Measurements from ENCODE around the gene MAP4K3.
"Not testable (repeated sequence)": the region's sequence is repeated elsewhere in the genome, so short reads cannot be mapped to it uniquely, and the experiment has no call there.

Gene MAP4K3

DNA sequence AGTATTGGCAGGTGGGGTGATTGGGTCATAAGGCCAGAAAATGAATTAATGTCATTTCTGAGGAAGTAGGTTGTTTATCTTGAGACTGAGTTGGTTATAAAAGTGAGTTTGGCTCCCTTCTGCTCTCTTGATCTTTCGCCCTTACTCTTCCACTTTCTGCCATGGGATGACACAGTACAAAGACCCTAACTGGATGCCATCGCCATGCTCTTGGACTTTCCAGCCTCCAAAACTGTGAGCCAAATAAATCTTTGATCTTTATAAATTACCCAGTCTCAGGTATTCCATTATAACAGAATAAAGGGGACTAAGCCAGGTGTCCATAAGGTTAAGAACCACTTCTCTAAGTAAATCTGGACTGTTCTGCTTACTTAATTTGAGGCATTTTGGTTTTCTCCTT lies 44.4 kb downstream of the MAP4K3 start:
- in situ Hi-C loops (cut with MboI; ENCODE audit: low sequenced_read_pairs, unreplicated experiment): loop anchor here (25.0 kb wide), 1 partner anchor 320 kb away; no protein-coding TSS in a partner anchor
- TF ChIP-seq, protein P1, sequence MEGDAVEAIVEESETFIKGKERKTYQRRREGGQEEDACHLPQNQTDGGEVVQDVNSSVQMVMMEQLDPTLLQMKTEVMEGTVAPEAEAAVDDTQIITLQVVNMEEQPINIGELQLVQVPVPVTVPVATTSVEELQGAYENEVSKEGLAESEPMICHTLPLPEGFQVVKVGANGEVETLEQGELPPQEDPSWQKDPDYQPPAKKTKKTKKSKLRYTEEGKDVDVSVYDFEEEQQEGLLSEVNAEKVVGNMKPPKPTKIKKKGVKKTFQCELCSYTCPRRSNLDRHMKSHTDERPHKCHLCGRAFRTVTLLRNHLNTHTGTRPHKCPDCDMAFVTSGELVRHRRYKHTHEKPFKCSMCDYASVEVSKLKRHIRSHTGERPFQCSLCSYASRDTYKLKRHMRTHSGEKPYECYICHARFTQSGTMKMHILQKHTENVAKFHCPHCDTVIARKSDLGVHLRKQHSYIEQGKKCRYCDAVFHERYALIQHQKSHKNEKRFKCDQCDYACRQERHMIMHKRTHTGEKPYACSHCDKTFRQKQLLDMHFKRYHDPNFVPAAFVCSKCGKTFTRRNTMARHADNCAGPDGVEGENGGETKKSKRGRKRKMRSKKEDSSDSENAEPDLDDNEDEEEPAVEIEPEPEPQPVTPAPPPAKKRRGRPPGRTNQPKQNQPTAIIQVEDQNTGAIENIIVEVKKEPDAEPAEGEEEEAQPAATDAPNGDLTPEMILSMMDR (IDR thresholded peaks at IDR 0.05; ENCODE audit: borderline replicate concordance, control extremely low read depth, extremely low read depth, insufficient read depth, missing control alignments): no peak
- no peak for DNase-seq (ENCODE audit: low spot score)

DNA sequence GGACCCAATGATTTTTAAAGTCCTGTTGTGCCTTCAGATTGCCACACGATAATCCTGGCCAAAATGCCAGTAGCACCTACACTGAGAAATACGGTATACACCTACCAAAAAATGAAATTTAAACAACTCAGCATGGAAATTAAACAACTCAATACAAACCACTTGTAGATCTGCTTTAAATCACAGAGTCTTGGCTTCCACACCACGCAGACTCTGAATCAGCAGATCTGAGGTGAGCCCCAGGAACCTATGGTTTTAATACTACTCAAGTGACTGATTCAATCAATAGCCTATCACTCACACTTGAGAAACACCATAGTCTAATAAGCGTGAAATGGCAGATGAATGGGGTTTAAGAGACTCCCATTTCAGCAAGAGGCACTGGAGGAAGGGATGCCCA lies 46.9 kb downstream of the MAP4K3 start:
- TF ChIP-seq, protein P1 (IDR thresholded peaks at IDR 0.05; ENCODE audit: borderline replicate concordance, control extremely low read depth, extremely low read depth, insufficient read depth, missing control alignments): no peak
- no peak for DNase-seq (ENCODE audit: low spot score)
- in situ Hi-C loops (cut with MboI; ENCODE audit: low sequenced_read_pairs, unreplicated experiment): loop anchor here (25.0 kb wide), 1 partner anchor 322 kb away; no protein-coding TSS in a partner anchor

DNA sequence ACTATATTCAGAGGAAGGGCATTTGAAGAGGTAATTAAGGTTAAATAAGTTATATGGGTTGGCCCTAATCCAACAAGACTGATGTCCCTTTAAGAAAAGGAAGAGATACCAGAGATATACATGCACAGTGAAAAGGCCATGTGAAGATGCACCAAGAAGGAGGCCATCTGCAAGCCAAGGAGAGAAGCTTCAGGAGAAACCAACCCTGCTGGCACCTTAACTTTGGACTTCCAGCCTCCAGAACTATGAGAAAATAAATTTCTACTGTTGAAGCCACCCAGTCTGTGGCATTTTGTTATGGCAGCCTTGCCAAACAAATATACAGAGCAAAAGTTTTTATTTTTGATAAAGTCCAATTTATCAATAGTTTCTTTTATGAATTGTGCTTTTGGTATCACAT lies 51.0 kb downstream of the MAP4K3 start:
- DNase-seq (ENCODE audit: low spot score): no peak
- in situ Hi-C loops (cut with MboI; ENCODE audit: low sequenced_read_pairs, unreplicated experiment): loop anchor here (25.0 kb wide), 1 partner anchor 326 kb away; no protein-coding TSS in a partner anchor
- TF ChIP-seq, protein P1 (IDR thresholded peaks at IDR 0.05; ENCODE audit: borderline replicate concordance, control extremely low read depth, extremely low read depth, insufficient read depth, missing control alignments): no peak

DNA sequence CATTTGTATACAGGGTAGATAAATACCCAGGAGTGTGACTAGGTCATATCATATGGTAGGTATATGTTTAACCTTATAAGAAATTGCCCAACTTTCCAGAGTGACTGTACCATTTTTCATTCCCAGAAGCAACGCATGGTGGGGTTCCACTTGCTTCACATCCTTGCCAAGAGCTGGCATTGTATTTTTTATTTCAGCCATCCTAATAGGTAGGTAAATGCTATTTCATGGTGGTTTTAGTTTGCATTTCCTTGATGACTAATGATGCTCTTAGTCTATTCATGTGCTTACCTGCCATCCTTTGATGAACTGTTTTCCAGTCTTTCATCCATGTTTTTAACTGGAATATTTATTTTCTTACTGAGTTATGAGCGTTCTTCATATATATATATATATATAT lies 51.9 kb downstream of the MAP4K3 start:
- TF ChIP-seq, protein P1 (IDR thresholded peaks at IDR 0.05; ENCODE audit: borderline replicate concordance, control extremely low read depth, extremely low read depth, insufficient read depth, missing control alignments): no peak
- DNase-seq (ENCODE audit: low spot score): no peak
- in situ Hi-C loops (cut with MboI; ENCODE audit: low sequenced_read_pairs, unreplicated experiment): loop anchor here (25.0 kb wide), 1 partner anchor 327 kb away; no protein-coding TSS in a partner anchor

DNA sequence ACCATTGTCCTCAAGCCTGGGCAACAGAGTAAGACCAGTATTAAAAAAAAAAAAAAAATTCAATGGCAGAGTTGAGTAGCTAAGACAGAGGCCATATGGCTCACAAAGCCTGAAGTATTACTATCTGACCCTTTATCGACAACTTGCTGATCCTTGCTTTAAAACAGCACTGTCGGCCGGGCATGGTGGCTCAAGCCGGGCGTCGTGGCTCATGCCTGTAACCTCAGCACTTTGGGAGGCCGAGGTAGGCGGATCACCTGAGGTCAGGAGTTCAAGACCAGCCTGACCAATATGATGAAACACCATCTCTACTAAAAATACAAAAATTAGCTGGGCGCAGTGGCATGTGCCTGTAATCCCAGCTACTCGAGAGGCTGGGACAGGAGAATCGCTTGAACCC lies 53.0 kb downstream of the MAP4K3 start:
- not testable (repeated sequence) for DNase-seq (ENCODE audit: low spot score)
- in situ Hi-C loops (cut with MboI; ENCODE audit: low sequenced_read_pairs, unreplicated experiment): loop anchor here (25.0 kb wide), 1 partner anchor 328 kb away; no protein-coding TSS in a partner anchor

DNA sequence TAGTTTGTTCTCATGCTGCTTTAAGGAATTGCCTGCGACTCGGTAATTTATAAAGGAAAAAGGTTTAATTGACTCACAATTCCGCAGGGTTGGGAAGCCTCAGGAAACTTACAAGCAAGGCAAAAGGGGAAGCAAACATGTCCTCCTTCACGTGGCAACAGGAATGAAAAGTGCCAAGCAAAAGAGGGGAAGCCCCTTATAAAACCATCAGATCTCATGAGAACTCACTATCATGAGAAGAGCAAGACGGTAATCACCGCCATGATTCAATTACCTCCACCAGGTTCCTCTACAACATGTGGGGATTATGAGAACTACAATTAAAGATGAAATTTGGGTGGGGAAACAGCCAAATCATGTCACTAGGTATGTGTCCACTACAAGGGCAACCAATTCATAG lies 53.9 kb downstream of the MAP4K3 start:
- TF ChIP-seq, protein P1 (IDR thresholded peaks at IDR 0.05; ENCODE audit: borderline replicate concordance, control extremely low read depth, extremely low read depth, insufficient read depth, missing control alignments): no peak
- in situ Hi-C loops (cut with MboI; ENCODE audit: low sequenced_read_pairs, unreplicated experiment): loop anchor here (25.0 kb wide), 1 partner anchor 329 kb away; no protein-coding TSS in a partner anchor
- no peak for DNase-seq (ENCODE audit: low spot score)

DNA sequence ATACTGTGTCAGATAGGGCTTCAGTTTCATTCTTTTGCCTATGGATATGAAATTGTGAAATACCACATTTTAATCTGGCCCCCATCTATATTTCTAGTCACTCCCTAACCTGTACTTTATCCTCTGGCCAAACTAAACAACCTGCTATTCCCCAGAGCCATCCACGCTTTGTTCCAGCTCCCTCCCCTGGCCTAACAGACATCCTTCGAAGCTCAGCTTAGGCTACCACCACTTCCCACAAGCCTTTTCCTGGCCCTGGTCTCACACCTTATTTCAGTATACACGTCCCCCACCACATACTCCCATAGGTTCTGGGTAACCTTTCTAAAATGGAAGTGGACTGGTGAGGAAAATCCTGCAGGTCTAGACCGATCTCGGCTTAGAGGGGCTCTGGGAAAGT lies 55.4 kb downstream of the MAP4K3 start:
- no peak for DNase-seq (ENCODE audit: low spot score)
- TF ChIP-seq, protein P1 (IDR thresholded peaks at IDR 0.05; ENCODE audit: borderline replicate concordance, control extremely low read depth, extremely low read depth, insufficient read depth, missing control alignments): no peak
- in situ Hi-C loops (cut with MboI; ENCODE audit: low sequenced_read_pairs, unreplicated experiment): loop anchor here (25.0 kb wide), 1 partner anchor 331 kb away; no protein-coding TSS in a partner anchor
